Measurements from ENCODE around the gene NUP58. TPM values are rescaled to one million over a fixed set of nuclear protein-coding genes. Genes with fewer than 3 reads are reported as not detected.

NUP58 gene
- total RNA-seq, 1 experiment from 2014 or later: 35.2 TPM

DNA sequence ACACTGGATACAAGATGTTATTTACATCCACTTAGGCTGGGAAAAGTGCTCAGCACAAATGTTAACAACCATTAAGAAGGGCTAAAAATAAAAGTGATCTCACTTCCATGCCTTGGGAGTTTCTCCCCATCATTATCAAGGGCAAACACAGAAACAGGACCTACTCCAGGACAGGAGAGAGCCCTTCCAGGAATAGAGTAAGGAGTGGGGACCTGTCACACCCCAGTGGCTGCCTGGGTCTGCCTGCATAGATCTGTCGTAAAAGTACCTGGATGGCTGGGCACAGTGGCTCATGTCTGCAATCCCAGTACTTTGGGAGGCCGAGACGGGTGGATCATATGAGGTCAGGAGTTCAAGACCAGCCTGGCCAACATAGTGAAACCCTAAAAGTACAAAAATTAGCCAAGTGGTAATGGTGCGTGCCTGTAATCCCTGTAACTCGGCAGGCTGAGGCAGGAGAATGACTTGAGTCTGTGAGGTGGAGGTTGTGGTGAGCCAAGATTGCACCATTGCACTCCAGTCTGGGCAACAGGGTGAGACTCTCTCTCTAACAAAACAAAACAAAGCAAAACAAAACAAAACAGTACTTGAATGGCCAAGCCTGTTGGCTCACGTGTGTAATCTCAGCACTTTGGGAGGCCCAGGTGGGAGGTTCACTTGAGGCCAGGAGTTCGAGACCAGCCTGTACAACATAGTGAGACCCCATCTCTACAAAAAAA is 76.0 kb downstream of the NUP58 start:
- DNase-seq (ENCODE audit: low spot score): no peak

DNA sequence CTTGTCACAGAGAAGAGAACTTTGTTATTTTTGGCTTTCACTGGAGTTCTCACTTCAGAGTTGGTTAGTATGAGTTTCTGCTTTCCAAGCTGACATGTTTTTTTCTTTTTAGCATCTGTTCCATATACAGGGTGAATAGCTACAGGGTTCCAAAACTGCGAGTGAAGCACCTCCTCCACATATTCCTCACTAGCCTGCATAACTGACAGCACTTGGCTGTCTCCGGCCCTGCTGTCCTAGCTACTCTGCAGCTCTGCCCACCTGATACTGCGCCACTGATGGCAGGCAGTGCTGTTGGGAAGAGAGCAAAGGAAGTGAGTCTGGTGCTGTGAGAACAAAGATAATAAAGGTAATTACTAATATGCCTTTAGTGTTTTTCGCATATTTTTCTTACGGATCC is 77.1 kb downstream of the NUP58 start:
- DNase-seq (ENCODE audit: low spot score): no peak

DNA sequence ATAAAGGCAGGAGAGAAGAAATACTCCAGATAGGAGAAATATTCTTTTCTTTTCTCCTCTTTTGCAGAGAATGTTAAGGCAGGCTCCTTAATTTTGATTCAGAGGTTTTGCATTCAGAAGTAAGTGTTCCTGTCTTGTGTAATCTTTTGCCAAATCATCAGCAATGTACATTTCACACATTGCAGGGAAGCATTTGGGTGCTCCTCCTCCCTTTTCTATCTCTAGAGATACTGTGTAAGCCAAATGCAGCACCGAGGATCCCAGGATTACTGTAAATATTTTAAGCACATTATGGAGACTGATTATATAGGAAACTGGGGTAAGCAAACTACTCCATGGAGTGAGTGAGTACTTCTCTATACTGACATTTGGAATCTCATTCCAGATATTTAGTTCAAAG is 77.6 kb downstream of the NUP58 start:
- DNase-seq (ENCODE audit: low spot score): no peak

DNA sequence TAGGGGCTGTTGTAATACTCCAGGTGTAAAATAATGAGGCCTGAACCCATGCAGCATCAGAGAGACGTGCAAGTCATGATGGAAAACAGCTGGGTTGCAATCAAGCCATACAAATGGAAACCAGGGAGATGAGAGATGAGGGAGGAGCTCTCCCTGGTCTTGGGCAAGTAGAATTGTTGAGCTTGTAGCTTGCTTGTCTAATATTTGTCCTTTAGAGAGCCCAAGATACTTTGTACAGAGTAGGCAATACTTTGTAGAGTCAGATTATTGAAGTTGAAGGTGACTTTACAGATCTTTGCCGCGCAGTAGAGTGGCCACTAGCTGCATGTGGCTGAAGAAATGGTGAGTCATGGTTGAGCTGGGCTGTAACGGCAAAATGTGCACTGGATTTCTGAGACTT is 78.7 kb downstream of the NUP58 start:
- DNase-seq (ENCODE audit: low spot score): peak; percentile 26

DNA sequence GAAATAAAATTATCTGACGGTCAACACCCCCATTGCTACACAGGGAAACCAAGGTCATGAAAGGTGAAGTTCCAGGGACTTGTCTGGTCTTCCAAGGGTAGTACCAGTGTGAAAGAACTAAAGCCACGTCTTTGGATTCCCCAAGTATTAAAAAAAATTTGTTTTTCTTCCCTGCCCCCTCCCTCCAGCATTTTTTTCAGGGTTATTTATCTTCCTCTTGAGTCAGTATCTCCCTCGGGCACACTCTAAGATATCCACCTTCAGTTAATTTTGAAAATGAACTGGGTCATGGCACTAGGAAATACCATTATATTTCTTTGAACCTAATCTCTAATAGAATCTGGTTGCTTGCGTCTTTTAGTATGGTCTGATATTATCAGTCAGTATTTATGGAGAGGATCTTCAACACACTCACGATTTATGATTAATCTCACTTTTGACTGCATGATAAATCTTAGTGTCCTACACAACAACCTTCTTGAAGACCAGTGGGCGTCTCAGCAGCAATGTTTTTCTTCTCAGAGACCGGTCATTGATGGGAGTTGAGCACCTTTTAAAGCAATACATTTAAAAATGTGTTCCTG is 79.4 kb downstream of the NUP58 start:
- DNase-seq (ENCODE audit: low spot score): no peak

DNA sequence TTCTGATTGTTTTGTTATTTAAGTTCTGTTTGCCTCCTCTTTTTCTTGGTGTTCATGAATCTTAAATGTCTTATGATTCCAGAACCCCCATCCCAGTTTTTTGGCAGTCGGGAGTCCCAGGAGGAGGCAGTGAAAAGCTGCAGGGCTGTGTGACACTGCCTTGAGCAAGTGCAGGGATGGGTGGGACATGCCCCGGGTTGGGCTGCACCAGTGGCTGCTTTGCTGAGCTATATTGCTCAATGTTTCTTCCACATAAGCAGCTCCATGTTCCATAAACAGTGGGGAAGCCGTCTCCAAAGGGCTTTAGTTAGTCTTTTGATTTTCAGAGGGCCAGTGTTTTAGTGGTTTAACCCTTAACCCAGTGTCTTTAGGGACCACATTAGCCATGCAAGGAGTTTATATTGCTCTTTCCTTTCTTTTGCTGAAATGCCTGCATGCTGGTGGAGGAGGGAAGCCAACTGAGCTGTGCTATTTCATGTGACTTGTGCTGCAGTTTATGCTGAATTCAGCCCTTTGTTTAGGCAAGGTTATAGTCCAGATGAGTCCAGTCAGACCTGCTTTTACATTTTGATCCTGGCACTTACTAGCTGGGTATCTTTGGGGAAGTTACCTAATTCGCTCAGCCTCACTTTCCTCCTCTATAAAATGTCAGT is 83.5 kb downstream of the NUP58 start:
- DNase-seq (ENCODE audit: low spot score): peak; percentile 11

DNA sequence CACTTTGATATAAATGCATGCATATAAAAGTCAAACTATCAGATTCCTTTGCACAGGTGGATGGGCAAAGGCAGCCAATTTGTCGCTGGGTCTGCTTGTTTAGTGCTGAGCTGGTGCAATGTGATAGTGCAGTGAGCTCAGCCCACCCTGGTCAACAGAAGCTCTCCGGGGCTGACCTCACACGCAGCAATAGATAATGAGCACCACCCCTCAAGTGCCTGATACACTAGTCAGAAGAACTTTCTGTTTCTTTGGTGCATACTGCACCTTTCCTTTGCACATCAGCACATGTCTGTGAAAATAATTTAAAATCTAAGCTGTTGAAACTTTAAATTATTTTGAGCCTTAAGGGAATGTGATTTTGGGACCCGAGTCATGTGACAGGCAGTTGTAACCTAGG is 90.5 kb downstream of the NUP58 start:
- DNase-seq (ENCODE audit: low spot score): no peak

Other genes with a start within 250 kb of the NUP58 start
- gene PABPC3, start 205.5 kb upstream of the NUP58 start, total RNA-seq (2014; rRNA removed; shearing (Covaris generic)): 0.04 and 0.06 TPM in 2 replicates
- not detected in 2 replicates for gene AMER2, start 129.3 kb upstream of the NUP58 start, total RNA-seq (2014; rRNA removed; shearing (Covaris generic))
- gene MTMR6, start 14.1 kb upstream of the NUP58 start, total RNA-seq (2014; rRNA removed; shearing (Covaris generic)): 13.8 and 15.0 TPM in 2 replicates
- 1.1 and 1.6 TPM in 2 replicates for gene ATP8A2, start 70.3 kb downstream of the NUP58 start, total RNA-seq (2014; rRNA removed; shearing (Covaris generic))

Measured in H4 (cell line).